ENCODE data around the gene URB2.
"Not testable (repeated sequence)": the region's sequence is repeated elsewhere in the genome, so short reads cannot be mapped to it uniquely, and the experiment has no call there.

The URB2 gene

GRCh38 chr1:229625915-229626831, at the start of gene URB2, which contains the start of gene TAF5L:
Gene URB2 (plus strand): TSS chr1:229626247. CDS start chr1:229627634, 1,387 bp downstream.
Gene TAF5L (minus strand): TSS chr1:229626122. CDS start chr1:229614482, 11,640 bp downstream.
- peak; percentile 70 for DNase-seq

GRCh38 chr1:229578168-229579058, 47.6 kb upstream of the URB2 start:
- DNase-seq = no peak

- DNase-seq = no peak
Measured at GRCh38 chr1:229579059-229579673, 46.9 kb upstream of the URB2 start.

- no peak for DNase-seq
Measured at GRCh38 chr1:229581485-229581884, 44.6 kb upstream of the URB2 start.

GRCh38 chr1:229582011-229582694, 43.9 kb upstream of the URB2 start:
- DNase-seq = no peak

GRCh38 chr1:229582715-229583114, 43.3 kb upstream of the URB2 start:
- no peak for DNase-seq

- no peak for DNase-seq
Measured at GRCh38 chr1:229585338-229585737, 40.7 kb upstream of the URB2 start.

- DNase-seq = no peak
Measured at GRCh38 chr1:229590119-229590518, 35.9 kb upstream of the URB2 start.

GRCh38 chr1:229593800-229594199, 32.2 kb upstream of the URB2 start:
- no peak for DNase-seq

GRCh38 chr1:229594227-229595008, 31.6 kb upstream of the URB2 start:
- DNase-seq = no peak

GRCh38 chr1:229595876-229596275, 30.2 kb upstream of the URB2 start:
- not testable (repeated sequence) for DNase-seq

- DNase-seq = no peak
Measured at GRCh38 chr1:229596925-229597699, 28.9 kb upstream of the URB2 start.

GRCh38 chr1:229597877-229598276, 28.2 kb upstream of the URB2 start:
- no peak for DNase-seq

GRCh38 chr1:229599218-229599954, 26.7 kb upstream of the URB2 start:
- DNase-seq = no peak

- DNase-seq = no peak
Measured at GRCh38 chr1:229600229-229600628, 25.8 kb upstream of the URB2 start.

GRCh38 chr1:229603371-229604005, 22.6 kb upstream of the URB2 start:
- DNase-seq = no peak

- DNase-seq = no peak
Measured at GRCh38 chr1:229607370-229607769, 18.7 kb upstream of the URB2 start.

- DNase-seq = no peak
Measured at GRCh38 chr1:229608590-229608989, 17.5 kb upstream of the URB2 start.

GRCh38 chr1:229613938-229614337, 12.1 kb upstream of the URB2 start:
- no peak for DNase-seq

GRCh38 chr1:229614701-229615100, 11.3 kb upstream of the URB2 start:
- DNase-seq = no peak
